ENCODE measurements around the gene BIN2. TPM values are rescaled to one million over a fixed set of nuclear protein-coding genes. Genes with fewer than 3 reads are reported as not detected.
A peak's percentile ranks its signal among the peaks of the same experiment; 100 is the strongest.

The BIN2 gene
- total and polyA plus RNA-seq, 8 donors, result 3.8 to 46.0 (median 6.2) TPM

DNA sequence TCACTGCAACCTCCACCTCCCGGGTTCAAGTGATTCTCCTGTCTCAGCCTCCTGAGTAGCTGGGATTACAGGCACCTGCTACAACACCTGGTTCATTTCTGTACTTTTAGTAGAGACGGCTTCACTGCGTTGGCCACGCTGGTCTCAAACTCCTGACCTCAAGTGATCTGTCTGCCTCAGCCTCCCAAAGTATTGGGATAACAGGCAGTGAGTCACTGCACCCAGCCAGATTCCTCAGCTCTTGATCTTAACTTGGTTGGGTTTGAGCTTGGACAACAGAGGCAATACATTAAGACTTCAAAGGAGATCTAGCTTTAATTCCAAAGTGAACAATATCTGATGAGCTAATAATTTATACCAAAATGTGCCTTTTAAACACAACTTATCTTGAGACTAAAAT, 79.7 kb downstream of the BIN2 start:
- Histone ChIP-seq H3K9me3 (no peaks in the 10 kb centered on the region), H3K27ac (peak overlapping the region in 1 of 2 donors; percentile 41), H3K4me3 (no peak overlapping the region), H3K36me3 (peaks cover 0 to 52% of the 10 kb centered on the region in 2 donors), H3K4me1 (peaks cover 16 to 87% of the 10 kb centered on the region in 2 donors), H3K27me3 (no peaks in the 10 kb centered on the region)
- TF ChIP-seq, protein P1, sequence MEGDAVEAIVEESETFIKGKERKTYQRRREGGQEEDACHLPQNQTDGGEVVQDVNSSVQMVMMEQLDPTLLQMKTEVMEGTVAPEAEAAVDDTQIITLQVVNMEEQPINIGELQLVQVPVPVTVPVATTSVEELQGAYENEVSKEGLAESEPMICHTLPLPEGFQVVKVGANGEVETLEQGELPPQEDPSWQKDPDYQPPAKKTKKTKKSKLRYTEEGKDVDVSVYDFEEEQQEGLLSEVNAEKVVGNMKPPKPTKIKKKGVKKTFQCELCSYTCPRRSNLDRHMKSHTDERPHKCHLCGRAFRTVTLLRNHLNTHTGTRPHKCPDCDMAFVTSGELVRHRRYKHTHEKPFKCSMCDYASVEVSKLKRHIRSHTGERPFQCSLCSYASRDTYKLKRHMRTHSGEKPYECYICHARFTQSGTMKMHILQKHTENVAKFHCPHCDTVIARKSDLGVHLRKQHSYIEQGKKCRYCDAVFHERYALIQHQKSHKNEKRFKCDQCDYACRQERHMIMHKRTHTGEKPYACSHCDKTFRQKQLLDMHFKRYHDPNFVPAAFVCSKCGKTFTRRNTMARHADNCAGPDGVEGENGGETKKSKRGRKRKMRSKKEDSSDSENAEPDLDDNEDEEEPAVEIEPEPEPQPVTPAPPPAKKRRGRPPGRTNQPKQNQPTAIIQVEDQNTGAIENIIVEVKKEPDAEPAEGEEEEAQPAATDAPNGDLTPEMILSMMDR (IDR thresholded peaks at IDR 0.05), result no peak
- intact Hi-C loops (cut with DNase I), result no loop called here
- ATAC-seq (no peak), DNase-seq (no peak)

DNA sequence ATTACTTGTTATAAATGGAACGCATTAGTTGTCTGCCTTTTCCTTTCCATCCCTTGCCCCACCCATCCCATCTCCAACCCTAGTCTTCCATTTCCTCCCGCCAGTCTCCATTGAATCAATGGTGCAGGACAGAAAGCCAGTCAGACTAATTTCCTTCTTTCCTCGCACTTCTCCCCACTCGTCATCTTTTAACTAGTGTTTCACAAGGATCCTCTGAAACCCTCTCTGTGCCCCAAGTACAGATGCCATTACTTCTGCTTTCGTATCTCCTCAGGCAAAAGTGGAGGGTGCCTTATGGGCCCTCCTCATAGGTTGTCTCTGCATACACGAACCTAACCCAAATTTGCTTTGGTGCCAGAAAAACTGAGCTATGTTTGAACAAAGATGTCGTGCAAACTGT, 81.1 kb downstream of the BIN2 start:
- DNase-seq (no peak), ATAC-seq (no peak)
- H3K9me3 ChIP-seq, result no peaks in the 10 kb centered on the region
- H3K36me3 ChIP-seq, result peaks cover 0 to 52% of the 10 kb centered on the region in 2 donors
- H3K4me1 ChIP-seq, result peaks cover 16 to 86% of the 10 kb centered on the region in 2 donors
- no peak overlapping the region for H3K4me3 ChIP-seq
- intact Hi-C loops (cut with DNase I), result no loop called here
- TF ChIP-seq, protein P1 (IDR thresholded peaks at IDR 0.05), result no peak
- H3K27me3 ChIP-seq, result no peaks in the 10 kb centered on the region
- H3K27ac ChIP-seq, result peak overlapping the region in 1 of 2 donors; percentile 99

DNA sequence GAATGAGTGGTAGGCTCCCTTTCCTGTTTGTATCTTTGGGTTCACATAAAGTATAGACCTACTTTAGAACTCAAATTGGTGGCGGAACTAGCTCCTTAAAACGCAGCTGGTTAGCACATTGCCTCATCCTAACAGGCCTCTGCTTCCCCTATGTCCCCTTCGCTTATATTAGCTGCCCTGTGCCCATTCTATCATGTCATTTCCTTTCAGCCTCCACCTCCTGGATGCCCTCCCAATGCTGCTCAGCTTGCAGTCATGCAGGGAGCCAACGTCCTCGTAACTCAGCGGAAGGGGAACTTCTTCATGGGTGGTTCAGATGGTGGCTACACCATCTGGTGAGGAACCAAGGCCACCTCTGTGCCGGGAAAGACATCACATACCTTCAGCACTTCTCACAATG, 81.9 kb downstream of the BIN2 start:
- Histone ChIP-seq H3K4me3 (no peak overlapping the region), H3K27ac (peak overlapping the region in 1 of 2 donors; percentile 99), H3K4me1 (peaks cover 13 to 80% of the 10 kb centered on the region in 2 donors), H3K36me3 (peaks cover 0 to 52% of the 10 kb centered on the region in 2 donors), H3K9me3 (no peaks in the 10 kb centered on the region), H3K27me3 (no peaks in the 10 kb centered on the region)
- intact Hi-C loops (cut with DNase I), result no loop called here
- ATAC-seq, result no peak
- TF ChIP-seq, protein P1 (IDR thresholded peaks at IDR 0.05), result no peak
- peak in 1 of 4 donors; percentile 66 for DNase-seq

DNA sequence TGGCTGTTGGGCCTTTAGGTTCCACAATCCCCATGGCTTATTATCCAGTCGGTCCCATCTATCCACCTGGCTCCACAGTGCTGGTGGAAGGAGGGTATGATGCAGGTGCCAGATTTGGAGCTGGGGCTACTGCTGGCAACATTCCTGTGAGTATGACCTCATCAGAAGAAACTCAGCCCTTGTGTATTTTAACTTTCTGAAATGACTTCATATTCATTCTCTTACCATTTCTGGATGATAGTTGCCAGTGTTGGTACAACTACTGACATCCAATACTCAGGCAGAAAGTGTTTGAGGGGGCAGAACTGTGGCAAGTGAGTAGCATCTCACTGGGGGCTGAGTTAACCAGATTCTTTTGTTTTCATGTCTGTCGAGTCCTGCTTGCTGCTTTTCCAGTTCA, 83.0 kb downstream of the BIN2 start:
- Histone ChIP-seq H3K4me1 (peaks cover 10 to 70% of the 10 kb centered on the region in 2 donors), H3K27ac (peak overlapping the region in 1 of 2 donors; percentile 99), H3K36me3 (peaks cover 0 to 52% of the 10 kb centered on the region in 2 donors), H3K4me3 (peak overlapping the region in 1 of 2 donors; percentile 79), H3K27me3 (no peaks in the 10 kb centered on the region), H3K9me3 (no peaks in the 10 kb centered on the region)
- ATAC-seq, result no peak
- DNase-seq, result no peak
- TF ChIP-seq, protein P1 (IDR thresholded peaks at IDR 0.05), result no peak
- intact Hi-C loops (cut with DNase I), result no loop called here

DNA sequence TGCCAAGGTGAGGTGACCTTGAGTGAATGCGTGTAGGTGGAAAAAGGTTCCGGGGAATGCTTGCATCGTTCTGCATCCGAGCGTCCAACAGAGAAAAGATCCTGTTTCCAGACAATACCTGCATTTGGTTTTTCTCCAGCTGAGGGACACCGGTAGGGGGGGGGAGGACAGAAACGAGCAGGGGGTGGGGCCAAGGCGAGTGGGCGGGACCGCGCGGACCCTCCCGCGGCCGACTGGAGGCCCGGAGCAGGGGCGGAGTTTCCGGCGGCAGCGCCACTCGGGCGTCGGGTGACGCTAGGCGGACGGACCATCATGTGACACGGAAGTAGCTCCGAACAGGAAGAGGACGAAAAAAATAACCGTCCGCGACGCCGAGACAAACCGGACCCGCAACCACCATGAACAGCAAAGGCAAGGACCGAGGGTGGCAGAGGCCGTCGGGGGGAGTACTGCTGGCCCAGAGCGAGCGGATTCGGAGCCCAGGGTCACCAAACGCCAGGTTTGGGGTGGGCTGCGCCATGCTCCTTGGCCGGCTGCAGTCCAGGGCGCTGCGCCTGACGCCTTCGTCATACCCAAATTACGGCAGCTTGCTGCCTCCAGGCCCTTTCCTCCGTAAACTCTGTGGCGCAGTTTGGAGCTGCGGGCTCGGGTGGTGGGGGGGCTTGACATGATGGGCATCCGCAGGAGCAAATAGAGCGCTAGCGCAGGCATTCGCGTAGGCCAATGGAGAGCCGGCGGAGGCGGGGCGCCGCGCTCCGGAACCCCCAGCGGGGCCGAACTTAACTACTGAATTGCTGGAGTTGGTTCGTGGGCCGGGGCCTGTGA, 85.3 kb downstream of the BIN2 start, which contains the start of gene DAZAP2:
TSS of gene DAZAP2 (plus strand) at position 317 of the 825 bp plus-strand sequence. CDS start at position 399, 82 bp downstream.
- Histone ChIP-seq H3K27me3 (no peaks in the 10 kb centered on the region), H3K9me3 (no peaks in the 10 kb centered on the region), H3K4me1 (peaks cover 8 to 48% of the 10 kb centered on the region in 2 donors), H3K36me3 (peaks cover 0 to 38% of the 10 kb centered on the region in 2 donors), H3K4me3 (peak within 1 kb of the TSS; percentile 73 to 79), H3K27ac (peak within 1 kb of the TSS; percentile 99 to 100)
- DNase-seq (peak; percentile 93 to 99 (median 98)), ATAC-seq (peak; percentile 97)
- TF ChIP-seq, protein P1 (IDR thresholded peaks at IDR 0.05), result peak in 1 of 2 donors; percentile 8
- intact Hi-C loops (cut with DNase I), result no loop called here

All from left lung (tissue), 10 donors.